Endodermal cell (in vitro differentiated cells): ENCODE data around the gene TRIM45. TPM values are rescaled to one million over a fixed set of nuclear protein-coding genes. Genes with fewer than 3 reads are reported as not detected.
A peak's percentile ranks its signal among the peaks of the same experiment; 100 is the strongest.

ENCODE experiments used
- DNase-seq: peaks from one replicate; pipeline ENCODE4 v3.0.0-alpha.2; 2017
- H3K27ac ChIP-seq: 2 replicates; pipeline ENCODE4 v1.5.1; 2013; ENCODE audit warnings: mild to moderate bottlenecking, low read depth, low read length, moderate library complexity
- H3K27me3 ChIP-seq: 2 replicates; pipeline ENCODE4 v1.6.1; 2013; ENCODE audit warnings: mild to moderate bottlenecking, low read length, moderate library complexity; ENCODE audit not compliant: insufficient read depth, control insufficient read depth, poor library complexity, severe bottlenecking
- H3K36me3 ChIP-seq: 2 replicates; pipeline ENCODE4 v1.7.0; 2013; ENCODE audit warnings: mild to moderate bottlenecking, low read length, moderate library complexity; ENCODE audit not compliant: control insufficient read depth, insufficient read depth
- H3K4me1 ChIP-seq: one replicate; pipeline ENCODE4 v1.7.0; 2013; ENCODE audit warnings: low read length; ENCODE audit not compliant: control insufficient read depth, insufficient read depth
- H3K4me3 ChIP-seq: 2 replicates; pipeline ENCODE4 v1.5.1; 2013; ENCODE audit warnings: mild to moderate bottlenecking, low read length, moderate library complexity
- H3K9ac ChIP-seq: 2 replicates; pipeline ENCODE4 v1.6.1; 2013; ENCODE audit warnings: mild to moderate bottlenecking, low read length, moderate library complexity; ENCODE audit not compliant: poor library complexity, severe bottlenecking; ENCODE audit errors: extremely low read depth
- H3K9me3 ChIP-seq: 2 replicates; pipeline ENCODE4 v1.6.1; 2013; ENCODE audit warnings: mild to moderate bottlenecking, low read length, moderate library complexity; ENCODE audit not compliant: control insufficient read depth
- H3K27ac Mint-ChIP-seq: 2 replicates; pipeline ENCODE4 v1.8.0; 2020; ENCODE audit warnings: mixed read lengths
- H3K27me3 Mint-ChIP-seq: 2 replicates; pipeline ENCODE4 v1.8.0; 2021; ENCODE audit warnings: mild to moderate bottlenecking, mixed read lengths; ENCODE audit not compliant: insufficient read depth
- H3K36me3 Mint-ChIP-seq: 2 replicates; pipeline ENCODE4 v1.8.0; 2020; ENCODE audit warnings: low read depth, mixed read lengths
- H3K4me1 Mint-ChIP-seq: 2 replicates; pipeline ENCODE4 v1.8.0; 2020; ENCODE audit warnings: mixed read lengths
- H3K4me3 Mint-ChIP-seq: 2 replicates; pipeline ENCODE4 v1.8.0; 2020; ENCODE audit warnings: mild to moderate bottlenecking, moderate library complexity, mixed read lengths
- H3K9me3 Mint-ChIP-seq: 2 replicates; pipeline ENCODE4 v1.8.0; 2020; ENCODE audit warnings: mild to moderate bottlenecking, mixed read lengths
- CTCF ChIP-seq: fragments of 200-600 bp; sonication (generic); conservative IDR thresholded peaks from 2 replicates; pipeline ENCODE4 v1.5.0; 2021; ENCODE audit warnings: antibody characterized with exemption, mild to moderate bottlenecking
- WGBS, 2 experiments: methylation state at CpG; one replicate each; pipeline versions ENCODE4 v1.1.5 to v1.1.7; 2013; ENCODE audit warnings: missing lambda C conversion rate in 2 of 2, mixed read lengths in 1 of 2; ENCODE audit not compliant: insufficient coverage in 1 of 2, insufficient read length in 1 of 2; 5-methylcytosine and 5-hydroxymethylcytosine counted together
- total RNA-seq, 2 donors: library from RNA; stranded (reverse); fragmentation: NEBNext Ultra II Directional in 1 of 2; extraction: Animal tissue kit (Norgen Biotek cat#: 25700) in 1 of 2; gene quantifications; 2 replicates in 1 of 2; 3 replicates in 1 of 2; pipeline ENCODE4 v1.2.1, GENCODE V29; 2021

The TRIM45 gene
- total RNA-seq, 2 donors from 2014 or later, result 13.4 to 16.5 TPM

DNA sequence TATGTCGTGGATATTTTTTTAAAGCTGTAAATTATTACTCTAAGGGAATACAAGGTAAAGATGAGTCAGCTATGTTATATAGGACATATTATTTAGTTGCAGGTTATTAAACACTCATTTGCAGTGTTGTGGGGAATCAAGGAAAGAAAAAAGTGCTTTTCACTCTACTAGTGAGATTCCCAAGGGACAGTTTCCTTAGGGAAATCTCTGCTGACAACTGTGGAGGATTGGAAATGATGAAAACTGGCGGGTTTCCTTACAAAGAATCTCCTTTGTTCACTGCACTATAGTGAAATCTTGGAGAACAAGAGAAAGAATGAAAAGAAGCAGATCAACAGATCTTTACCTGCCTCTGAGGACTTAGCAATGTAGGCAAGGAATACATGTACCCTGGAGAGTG lies 24.5 kb upstream of the TRIM45 start:
- no peaks in the 10 kb centered on the region for H3K27me3 Mint-ChIP-seq
- DNase-seq, result no peak
- Histone ChIP-seq H3K27ac (peak overlapping the region; percentile 15), H3K4me3 (no peak overlapping the region), H3K36me3 (no peaks in the 10 kb centered on the region), H3K9me3 (peaks cover 1% of the 10 kb centered on the region), H3K27me3 (no peaks in the 10 kb centered on the region), H3K9ac (no peak overlapping the region), H3K4me1 (peaks cover 2% of the 10 kb centered on the region)
- TF ChIP-seq CTCF, result no peak
- H3K27ac Mint-ChIP-seq, result no peak overlapping the region
- H3K9me3 Mint-ChIP-seq, result peaks cover 2% of the 10 kb centered on the region
- 95 to 100% methylated on average over 1 to 2 of the region's 2 CpGs for WGBS, 2 experiments
- H3K36me3 Mint-ChIP-seq, result no peaks in the 10 kb centered on the region
- peaks cover 27% of the 10 kb centered on the region for H3K4me1 Mint-ChIP-seq
- no peak overlapping the region for H3K4me3 Mint-ChIP-seq

DNA sequence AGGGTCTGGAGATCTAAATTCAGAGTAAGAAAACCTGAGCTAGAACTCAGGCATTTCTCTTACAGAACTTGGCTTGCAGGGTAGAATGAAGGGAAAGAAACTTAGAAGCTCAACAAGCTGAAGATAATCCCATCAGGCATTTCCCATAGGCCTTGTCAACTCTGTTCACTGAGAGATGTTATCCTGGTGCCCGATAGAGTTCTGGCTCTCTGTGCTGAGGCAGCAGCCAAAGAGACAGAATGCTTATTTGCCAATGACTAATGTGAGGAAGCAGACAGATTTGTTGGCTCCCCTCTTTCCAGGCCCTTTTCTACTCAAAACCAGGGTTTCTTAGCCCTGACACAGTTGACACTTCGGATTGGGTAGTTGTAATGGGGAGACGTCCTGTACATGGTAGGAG lies 22.3 kb upstream of the TRIM45 start:
- H3K9me3 Mint-ChIP-seq, result no peaks in the 10 kb centered on the region
- peaks cover 27% of the 10 kb centered on the region for H3K4me1 Mint-ChIP-seq
- WGBS, 2 experiments, result 91 to 100% methylated on average over 1 to 3 of the region's 3 CpGs
- no peak overlapping the region for H3K27ac Mint-ChIP-seq
- Histone ChIP-seq H3K4me1 (peaks cover 2% of the 10 kb centered on the region), H3K27ac (no peak overlapping the region), H3K4me3 (no peak overlapping the region), H3K9ac (no peak overlapping the region), H3K9me3 (no peaks in the 10 kb centered on the region), H3K27me3 (no peaks in the 10 kb centered on the region), H3K36me3 (no peaks in the 10 kb centered on the region)
- H3K4me3 Mint-ChIP-seq, result no peak overlapping the region
- TF ChIP-seq CTCF, result no peak
- H3K36me3 Mint-ChIP-seq, result no peaks in the 10 kb centered on the region
- H3K27me3 Mint-ChIP-seq, result no peaks in the 10 kb centered on the region
- no peak for DNase-seq

GRCh38 chr1:117143172-117143571 lies 21.6 kb upstream of the TRIM45 start:
- H3K4me3 Mint-ChIP-seq, result no peak overlapping the region
- no peak overlapping the region for H3K27ac Mint-ChIP-seq
- Histone ChIP-seq H3K27me3 (no peaks in the 10 kb centered on the region), H3K27ac (no peak overlapping the region), H3K9me3 (no peaks in the 10 kb centered on the region), H3K9ac (no peak overlapping the region), H3K4me1 (peaks cover 2% of the 10 kb centered on the region), H3K4me3 (no peak overlapping the region), H3K36me3 (no peaks in the 10 kb centered on the region)
- peaks cover 27% of the 10 kb centered on the region for H3K4me1 Mint-ChIP-seq
- no peaks in the 10 kb centered on the region for H3K9me3 Mint-ChIP-seq
- DNase-seq, result no peak
- H3K27me3 Mint-ChIP-seq, result no peaks in the 10 kb centered on the region
- H3K36me3 Mint-ChIP-seq, result no peaks in the 10 kb centered on the region
- TF ChIP-seq CTCF, result no peak
